ENCODE data around the gene REN.

REN gene

DNA sequence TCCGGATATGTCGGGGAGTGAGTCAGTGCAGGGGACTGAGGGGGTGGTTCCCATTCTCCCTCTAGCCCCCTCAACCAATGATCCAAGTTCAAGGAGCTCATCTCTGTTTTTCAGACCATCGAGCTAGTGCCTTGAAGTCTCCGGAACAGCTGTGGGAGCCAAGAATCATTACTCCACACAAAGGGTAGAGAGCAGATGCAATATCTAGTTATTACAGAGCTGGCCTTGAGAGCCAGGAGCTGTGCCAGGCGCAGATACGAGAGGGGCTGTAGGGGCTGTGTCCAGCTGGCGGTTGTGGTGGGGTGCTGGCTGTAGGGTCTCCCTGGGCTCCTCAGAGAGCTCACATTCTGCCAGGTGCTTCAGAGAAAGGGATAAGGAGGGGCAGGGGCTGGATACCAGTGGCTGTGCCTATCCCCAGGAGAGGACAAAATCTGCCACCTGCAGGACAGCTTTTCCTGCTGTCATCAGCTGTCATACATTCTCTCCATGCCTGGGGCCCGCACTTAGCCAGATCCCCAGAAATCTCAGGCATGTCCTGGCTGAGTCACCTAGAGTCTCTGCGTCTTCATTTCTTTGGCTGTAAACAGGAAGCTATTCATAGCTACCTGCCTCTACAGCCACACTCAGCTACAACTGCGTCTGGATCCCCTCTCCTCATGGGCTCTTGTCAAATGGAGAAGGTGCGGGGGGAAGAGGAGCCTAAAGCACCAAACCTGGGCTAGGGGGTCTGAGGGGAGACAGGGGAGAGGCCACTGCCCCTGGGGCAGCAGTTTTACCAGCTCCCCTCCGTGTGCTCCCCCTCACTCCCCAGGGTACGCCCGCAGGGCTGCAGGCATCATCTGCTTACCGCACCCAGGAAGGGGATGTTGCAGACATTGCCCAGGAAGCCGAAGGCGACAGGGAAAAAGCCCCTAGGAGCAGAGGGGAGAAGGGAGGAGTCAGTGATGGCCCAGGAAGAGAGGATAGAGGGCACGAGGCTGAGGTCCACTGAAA, 32.5 kb upstream of the REN start:
- Histone ChIP-seq H2AFZ (ENCODE audit: low read length) (no peak overlapping the region), H3K27me3 (ENCODE audit: insufficient read depth, low read length, poor library complexity, severe bottlenecking) (no peaks in the 10 kb centered on the region)

DNA sequence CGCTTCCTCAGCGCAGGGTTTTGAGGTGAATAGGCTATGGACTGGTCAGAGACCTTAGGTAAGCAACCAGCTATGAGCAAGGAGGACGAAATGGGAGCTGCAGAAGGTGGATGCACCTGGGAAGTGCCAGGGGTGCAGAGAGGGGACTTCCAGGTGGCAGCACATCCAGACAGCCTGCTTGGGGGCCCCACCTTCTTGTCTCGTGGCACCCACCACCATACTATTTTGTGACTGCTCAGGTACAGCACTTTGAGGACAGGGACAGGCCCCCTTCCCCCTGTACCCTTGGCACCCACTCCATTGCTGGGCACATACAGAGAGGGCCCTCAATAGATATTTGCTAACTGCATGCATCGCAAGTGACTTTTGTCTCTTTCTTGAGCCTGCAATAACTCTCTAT, 30.9 kb upstream of the REN start:
- TF ChIP-seq EZH2phosphoT487 (IDR thresholded peaks at IDR 0.05; ENCODE audit: borderline replicate concordance) = no peak
- TF ChIP-seq, protein P1, sequence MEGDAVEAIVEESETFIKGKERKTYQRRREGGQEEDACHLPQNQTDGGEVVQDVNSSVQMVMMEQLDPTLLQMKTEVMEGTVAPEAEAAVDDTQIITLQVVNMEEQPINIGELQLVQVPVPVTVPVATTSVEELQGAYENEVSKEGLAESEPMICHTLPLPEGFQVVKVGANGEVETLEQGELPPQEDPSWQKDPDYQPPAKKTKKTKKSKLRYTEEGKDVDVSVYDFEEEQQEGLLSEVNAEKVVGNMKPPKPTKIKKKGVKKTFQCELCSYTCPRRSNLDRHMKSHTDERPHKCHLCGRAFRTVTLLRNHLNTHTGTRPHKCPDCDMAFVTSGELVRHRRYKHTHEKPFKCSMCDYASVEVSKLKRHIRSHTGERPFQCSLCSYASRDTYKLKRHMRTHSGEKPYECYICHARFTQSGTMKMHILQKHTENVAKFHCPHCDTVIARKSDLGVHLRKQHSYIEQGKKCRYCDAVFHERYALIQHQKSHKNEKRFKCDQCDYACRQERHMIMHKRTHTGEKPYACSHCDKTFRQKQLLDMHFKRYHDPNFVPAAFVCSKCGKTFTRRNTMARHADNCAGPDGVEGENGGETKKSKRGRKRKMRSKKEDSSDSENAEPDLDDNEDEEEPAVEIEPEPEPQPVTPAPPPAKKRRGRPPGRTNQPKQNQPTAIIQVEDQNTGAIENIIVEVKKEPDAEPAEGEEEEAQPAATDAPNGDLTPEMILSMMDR (conservative IDR thresholded peaks at IDR 0.05; ENCODE audit: low read length) = no peak
- Histone ChIP-seq H3K9me2 (replicated peaks; ENCODE audit: low read depth, low read length) (no peaks in the 10 kb centered on the region), H3K4me2 (ENCODE audit: low read depth, low read length, poor library complexity, severe bottlenecking) (no peak overlapping the region), H3K9me3 (ENCODE audit: insufficient read depth, low read depth, low read length) (no peaks in the 10 kb centered on the region), H4K20me1 (ENCODE audit: insufficient read depth, low read length, poor library complexity, severe bottlenecking) (no peaks in the 10 kb centered on the region), H3F3A (ENCODE audit: low read depth) (no peaks in the 10 kb centered on the region), H3K4me3 (ENCODE audit: low read length, poor library complexity, severe bottlenecking) (no peak overlapping the region), H3K9ac (ENCODE audit: low read depth, low read length, poor library complexity, severe bottlenecking) (no peak overlapping the region), H3K27me3 (ENCODE audit: insufficient read depth, low read length, poor library complexity, severe bottlenecking) (no peaks in the 10 kb centered on the region), H3K36me3 (ENCODE audit: insufficient read depth, low read length) (no peaks in the 10 kb centered on the region), H3K4me1 (ENCODE audit: insufficient read depth, low read length, poor library complexity, severe bottlenecking) (no peaks in the 10 kb centered on the region), H3K79me2 (ENCODE audit: insufficient read depth, low read length) (no peaks in the 10 kb centered on the region), H2AFZ (ENCODE audit: low read length) (0 out of 2 replicates have a peak overlapping the region, but pooled peaks have one; percentile 1)

More for the DNA sequence above, 32.5 kb upstream of the REN start:
- H3K4me1 ChIP-seq (ENCODE audit: insufficient read depth, low read length, poor library complexity, severe bottlenecking) = no peaks in the 10 kb centered on the region
- no peak overlapping the region for H3K4me3 ChIP-seq (ENCODE audit: low read length, poor library complexity, severe bottlenecking)
- H3K4me2 ChIP-seq (ENCODE audit: low read depth, low read length, poor library complexity, severe bottlenecking) = no peak overlapping the region
- H3K9me2 ChIP-seq (replicated peaks; ENCODE audit: low read depth, low read length) = no peaks in the 10 kb centered on the region
- H3K79me2 ChIP-seq (ENCODE audit: insufficient read depth, low read length) = no peaks in the 10 kb centered on the region
- H4K20me1 ChIP-seq (ENCODE audit: insufficient read depth, low read length, poor library complexity, severe bottlenecking) = no peaks in the 10 kb centered on the region
- H3K9ac ChIP-seq (ENCODE audit: low read depth, low read length, poor library complexity, severe bottlenecking) = no peak overlapping the region
- H3K36me3 ChIP-seq (ENCODE audit: insufficient read depth, low read length) = no peaks in the 10 kb centered on the region
- TF ChIP-seq, protein P1 (conservative IDR thresholded peaks at IDR 0.05; ENCODE audit: low read length) = no peak
- TF ChIP-seq EZH2phosphoT487 (IDR thresholded peaks at IDR 0.05; ENCODE audit: borderline replicate concordance) = no peak
- no peaks in the 10 kb centered on the region for H3K9me3 ChIP-seq (ENCODE audit: insufficient read depth, low read depth, low read length)
- H3F3A ChIP-seq (ENCODE audit: low read depth) = no peaks in the 10 kb centered on the region

DNA sequence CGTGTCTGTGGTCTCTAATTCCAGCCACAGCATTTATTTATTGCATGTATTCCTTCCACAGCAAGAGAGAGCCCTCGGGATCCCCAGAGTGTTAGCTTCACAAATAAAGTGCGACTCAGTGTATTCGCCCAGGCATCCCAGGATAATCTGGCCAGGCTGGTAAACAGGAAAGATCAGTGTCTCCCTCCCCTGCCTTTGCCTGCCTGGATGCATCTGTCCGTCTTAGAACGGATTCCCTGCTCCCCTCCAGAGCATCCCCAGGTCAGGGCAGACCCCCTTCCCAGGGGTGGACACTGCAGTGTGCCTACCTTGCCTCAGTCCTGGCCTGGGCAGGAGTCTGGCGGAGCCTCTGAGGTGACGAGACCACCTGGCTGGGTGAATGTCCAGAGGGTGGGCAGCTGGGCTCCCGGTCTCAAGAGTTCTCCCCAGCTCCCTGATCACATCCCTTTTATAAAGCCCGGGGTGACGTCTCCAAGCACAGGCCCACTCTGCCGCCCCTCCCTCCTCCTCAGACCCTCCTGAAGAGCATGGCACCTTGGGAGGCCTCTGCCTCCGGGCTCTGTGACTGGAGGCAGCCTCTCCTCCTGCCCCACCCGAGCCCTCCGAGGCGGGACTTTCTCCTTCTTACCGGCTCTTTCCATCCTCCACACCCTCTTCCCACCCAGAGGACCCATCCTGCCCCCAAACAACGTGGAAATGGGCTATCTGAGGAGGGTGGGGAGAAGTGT, 30.1 kb upstream of the REN start, which contains the start of gene KISS1:
KISS1 (minus strand) TSS at position 424 of the 728 bp plus-strand sequence. CDS start 3,615 bp downstream, outside the sequence.
- Histone ChIP-seq H3K4me2 (ENCODE audit: low read depth, low read length, poor library complexity, severe bottlenecking) (no peak within 1 kb of the TSS), H3K27me3 (ENCODE audit: insufficient read depth, low read length, poor library complexity, severe bottlenecking) (no peaks in the 10 kb centered on the region), H2AFZ (ENCODE audit: low read length) (0 out of 2 replicates have a peak within 1 kb of the TSS, but pooled peaks have one; percentile 1), H3F3A (ENCODE audit: low read depth) (no peaks in the 10 kb centered on the region), H3K9ac (ENCODE audit: low read depth, low read length, poor library complexity, severe bottlenecking) (no peak within 1 kb of the TSS), H3K9me3 (ENCODE audit: insufficient read depth, low read depth, low read length) (no peaks in the 10 kb centered on the region), H3K36me3 (ENCODE audit: insufficient read depth, low read length) (no peaks in the 10 kb centered on the region), H3K9me2 (replicated peaks; ENCODE audit: low read depth, low read length) (no peaks in the 10 kb centered on the region), H4K20me1 (ENCODE audit: insufficient read depth, low read length, poor library complexity, severe bottlenecking) (no peaks in the 10 kb centered on the region), H3K4me1 (ENCODE audit: insufficient read depth, low read length, poor library complexity, severe bottlenecking) (no peaks in the 10 kb centered on the region), H3K4me3 (ENCODE audit: low read length, poor library complexity, severe bottlenecking) (no peak within 1 kb of the TSS), H3K79me2 (ENCODE audit: insufficient read depth, low read length) (no peaks in the 10 kb centered on the region)
- TF ChIP-seq EZH2phosphoT487 (IDR thresholded peaks at IDR 0.05; ENCODE audit: borderline replicate concordance) = no peak
- TF ChIP-seq, protein P1 (conservative IDR thresholded peaks at IDR 0.05; ENCODE audit: low read length) = no peak

All from Loucy (cell line).